OCI-LY1 (cell line): ENCODE results near the gene UST.

Experiments used
- H2AFZ ChIP-seq: fragments of 200-600 bp; sonication (generic), shearing (Covaris generic); 2 replicates; pipeline ENCODE4 v1.6.0; 2014; ENCODE audit warnings: antibody characterized with exemption, mild to moderate bottlenecking, low read length
- H3F3A ChIP-seq: fragments of 200-600 bp; sonication (generic), shearing (Covaris generic); 2 replicates; pipeline ENCODE4 v1.6.0; 2014; ENCODE audit warnings: mild to moderate bottlenecking, antibody characterized with exemption, low read length, moderate library complexity; ENCODE audit not compliant: insufficient read depth
- H3K27ac ChIP-seq: fragments of 200-600 bp; sonication (generic); 2 replicates; pipeline ENCODE4 v1.5.1; 2014; ENCODE audit warnings: low read length, mixed run types, mild to moderate bottlenecking, low read depth; ENCODE audit not compliant: poor library complexity, severe bottlenecking
- H3K27me3 ChIP-seq: fragments of 200-600 bp; sonication (generic); 2 replicates; pipeline ENCODE4 v1.6.0; 2014; ENCODE audit warnings: antibody characterized with exemption, mild to moderate bottlenecking, low read length, moderate library complexity; ENCODE audit not compliant: insufficient read depth
- H3K36me3 ChIP-seq: fragments of 200-600 bp; sonication (generic); 2 replicates; pipeline ENCODE4 v1.6.1; 2014; ENCODE audit warnings: mild to moderate bottlenecking, antibody characterized with exemption, low read length, moderate library complexity, mixed read lengths; ENCODE audit not compliant: insufficient read depth
- H3K4me1 ChIP-seq: fragments of 200-600 bp; sonication (generic); 2 replicates; pipeline ENCODE4 v1.5.1; 2014; ENCODE audit warnings: mild to moderate bottlenecking, low read length, moderate library complexity; ENCODE audit not compliant: insufficient read depth, severe bottlenecking
- H3K4me2 ChIP-seq: fragments of 200-600 bp; sonication (generic), shearing (Covaris generic); 2 replicates; pipeline ENCODE4 v1.6.1; 2014; ENCODE audit warnings: low read length
- H3K4me3 ChIP-seq: fragments of 200-600 bp; sonication (generic); 2 replicates; pipeline ENCODE4 v1.5.1; 2014; ENCODE audit warnings: low read length, low read depth, mild to moderate bottlenecking, mixed read lengths; ENCODE audit not compliant: poor library complexity, severe bottlenecking
- H3K79me2 ChIP-seq: fragments of 200-600 bp; shearing (Covaris generic); 2 replicates; pipeline ENCODE4 v1.6.1; 2016; ENCODE audit warnings: mixed run types, low read length, mixed read lengths; ENCODE audit not compliant: insufficient read depth
- H3K9ac ChIP-seq: fragments of 200-600 bp; sonication (generic), shearing (Covaris generic); 2 replicates; pipeline ENCODE4 v1.6.1; 2014; ENCODE audit warnings: mild to moderate bottlenecking, low read length, mixed read lengths
- H3K9me2 ChIP-seq: fragments of 200-600 bp; sonication (generic), shearing (Covaris generic); 2 replicates; pipeline ENCODE4 v1.6.1; 2014; ENCODE audit warnings: low read depth, mild to moderate bottlenecking, low read length, mixed read lengths
- H3K9me3 ChIP-seq: fragments of 200-600 bp; shearing (Covaris generic); 2 replicates; pipeline ENCODE4 v1.6.1; 2014; ENCODE audit warnings: low read length, mixed read lengths
- H4K20me1 ChIP-seq: fragments of 200-600 bp; sonication (generic), shearing (Covaris generic); 2 replicates; pipeline ENCODE4 v1.6.0; 2016; ENCODE audit warnings: mild to moderate bottlenecking, low read length; ENCODE audit not compliant: insufficient read depth
- CTCF ChIP-seq: fragments of 200-600 bp; sonication (generic), shearing (Covaris generic); IDR thresholded peaks from 2 replicates; pipeline ENCODE4 v1.5.1; 2017; ENCODE audit warnings: mild to moderate bottlenecking, antibody characterized with exemption, low read length, moderate library complexity, mixed read lengths
- EZH2 ChIP-seq: fragments of 200-600 bp; sonication (generic), shearing (Covaris generic); IDR thresholded peaks from 2 replicates; pipeline ENCODE4 v1.8.0; 2017; ENCODE audit warnings: borderline replicate concordance, mixed run types, mild to moderate bottlenecking, antibody characterized with exemption, low read length, moderate library complexity, mixed read lengths

The UST gene

DNA sequence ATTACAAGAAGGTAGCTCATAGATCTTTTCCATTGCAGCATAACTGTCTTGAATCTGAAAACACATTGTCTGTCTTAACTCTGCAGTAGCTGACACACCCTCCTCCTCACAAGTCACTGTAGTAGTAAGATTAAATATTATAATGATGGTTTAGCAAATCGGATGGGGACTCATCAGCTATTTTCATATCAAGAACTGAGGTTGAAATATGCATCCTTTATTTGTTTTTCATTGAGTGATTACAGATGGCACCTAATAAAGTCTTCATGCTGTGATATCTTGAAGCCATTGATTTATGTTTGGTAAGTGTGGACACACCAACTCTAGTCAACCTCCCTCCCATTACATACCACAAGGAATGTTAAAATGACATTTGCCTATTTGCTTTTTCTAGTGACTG, 303.3 kb downstream of the UST start:
- TF ChIP-seq CTCF (no peak), EZH2 (no peak)
- no peaks in the 10 kb centered on the region for H3K79me2 ChIP-seq
- H3K36me3 ChIP-seq, result no peaks in the 10 kb centered on the region
- H2AFZ ChIP-seq, result no peak overlapping the region
- H3K4me3 ChIP-seq, result no peak overlapping the region
- no peak overlapping the region for H3K27ac ChIP-seq
- H3K9me2 ChIP-seq, result no peaks in the 10 kb centered on the region
- no peaks in the 10 kb centered on the region for H3F3A ChIP-seq
- no peaks in the 10 kb centered on the region for H3K9me3 ChIP-seq
- no peak overlapping the region for H3K9ac ChIP-seq
- no peaks in the 10 kb centered on the region for H4K20me1 ChIP-seq
- H3K27me3 ChIP-seq, result no peaks in the 10 kb centered on the region
- no peak overlapping the region for H3K4me2 ChIP-seq
- peaks cover 4% of the 10 kb centered on the region for H3K4me1 ChIP-seq

- Histone ChIP-seq H3F3A (no peaks in the 10 kb centered on the region), H3K4me1 (no peaks in the 10 kb centered on the region), H2AFZ (no peak overlapping the region), H4K20me1 (no peaks in the 10 kb centered on the region), H3K4me2 (no peak overlapping the region), H3K36me3 (no peaks in the 10 kb centered on the region), H3K9ac (no peak overlapping the region), H3K27ac (no peak overlapping the region), H3K79me2 (no peaks in the 10 kb centered on the region), H3K27me3 (no peaks in the 10 kb centered on the region), H3K4me3 (no peak overlapping the region), H3K9me3 (no peaks in the 10 kb centered on the region), H3K9me2 (no peaks in the 10 kb centered on the region)
- TF ChIP-seq CTCF, result no peak
- TF ChIP-seq EZH2, result no peak
Measured at GRCh38 chr6:149052350-149053106, 305.7 kb downstream of the UST start.

DNA sequence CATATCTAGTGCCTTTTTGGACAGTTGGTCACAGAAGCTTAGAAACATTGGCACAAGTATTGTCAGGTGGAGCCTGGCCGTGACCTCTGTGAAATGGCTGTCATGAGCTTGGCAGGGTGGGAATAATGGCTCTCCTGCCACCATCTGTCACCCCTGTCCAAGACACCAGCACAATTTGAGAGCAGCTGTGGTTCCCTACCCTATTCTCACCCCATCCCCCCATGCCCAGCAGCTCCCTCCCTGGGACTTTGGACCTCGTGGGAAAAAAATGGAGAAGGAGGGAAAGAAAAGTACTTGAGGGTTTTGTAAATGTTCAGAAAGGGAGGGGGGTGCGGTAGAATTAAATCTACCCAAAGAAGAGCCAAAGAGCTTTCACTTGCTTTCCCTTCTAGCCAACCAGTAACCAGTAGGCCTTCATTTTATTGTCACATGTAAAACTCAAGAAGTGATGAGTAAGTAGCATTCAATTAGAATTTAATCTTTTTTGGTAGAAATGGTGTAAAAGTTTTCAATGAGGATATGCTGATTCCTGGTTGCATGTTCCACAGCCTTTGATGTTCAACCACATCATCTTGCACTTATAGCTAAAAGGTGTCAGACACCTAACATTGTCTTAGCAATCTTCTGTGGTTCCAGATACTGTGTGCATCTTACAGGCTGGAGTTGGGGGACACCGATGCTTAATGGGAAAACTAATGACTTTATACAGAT, 307.2 kb downstream of the UST start:
- Histone ChIP-seq H4K20me1 (no peaks in the 10 kb centered on the region), H3K9ac (no peak overlapping the region), H3K9me3 (no peaks in the 10 kb centered on the region), H3K27me3 (no peaks in the 10 kb centered on the region), H2AFZ (no peak overlapping the region), H3K9me2 (no peaks in the 10 kb centered on the region), H3K4me1 (no peaks in the 10 kb centered on the region), H3K36me3 (no peaks in the 10 kb centered on the region), H3K4me3 (no peak overlapping the region), H3K79me2 (no peaks in the 10 kb centered on the region), H3F3A (no peaks in the 10 kb centered on the region), H3K27ac (no peak overlapping the region), H3K4me2 (no peak overlapping the region)
- TF ChIP-seq CTCF (no peak), EZH2 (no peak)
